ENCODE measurements around the gene SPHK1.

Gene SPHK1

DNA sequence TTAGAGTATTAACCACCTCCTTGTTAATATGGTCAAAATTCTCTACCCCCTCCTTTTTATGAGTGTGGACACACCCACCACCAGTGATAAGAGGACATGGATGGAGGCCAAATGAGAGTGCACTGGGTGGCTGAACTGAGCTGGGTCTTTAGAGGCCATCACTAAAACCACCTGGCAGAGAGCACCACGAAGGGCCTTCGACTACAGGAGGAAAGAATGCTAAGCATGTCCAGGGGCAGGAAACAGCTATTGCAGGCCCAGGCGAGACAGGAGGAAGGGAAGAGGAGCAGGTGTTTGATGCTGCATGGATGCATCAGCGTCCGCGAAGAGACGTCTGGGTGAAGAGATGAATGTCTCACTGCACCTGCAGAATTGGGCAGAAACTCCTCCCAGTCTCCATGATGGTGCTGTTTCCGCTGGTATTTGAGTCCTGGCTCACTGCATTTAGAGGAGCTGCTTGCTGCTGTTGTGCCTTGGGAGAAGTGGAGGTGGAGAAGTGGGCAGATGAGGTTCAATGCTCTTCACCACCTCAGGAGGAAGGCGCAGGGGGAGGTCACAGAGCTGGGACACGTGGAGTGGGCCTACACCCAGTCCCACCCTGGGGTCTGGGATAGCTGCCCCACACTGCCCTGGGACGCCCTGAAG lies 33.2 kb downstream of the SPHK1 start:
- no peak for TF ChIP-seq GATA2 (IDR thresholded peaks at IDR 0.05; ENCODE audit: low read depth, low read length)
- TF ChIP-seq GATA3 (IDR thresholded peaks at IDR 0.05; ENCODE audit: low read depth, low read length) = no peak

DNA sequence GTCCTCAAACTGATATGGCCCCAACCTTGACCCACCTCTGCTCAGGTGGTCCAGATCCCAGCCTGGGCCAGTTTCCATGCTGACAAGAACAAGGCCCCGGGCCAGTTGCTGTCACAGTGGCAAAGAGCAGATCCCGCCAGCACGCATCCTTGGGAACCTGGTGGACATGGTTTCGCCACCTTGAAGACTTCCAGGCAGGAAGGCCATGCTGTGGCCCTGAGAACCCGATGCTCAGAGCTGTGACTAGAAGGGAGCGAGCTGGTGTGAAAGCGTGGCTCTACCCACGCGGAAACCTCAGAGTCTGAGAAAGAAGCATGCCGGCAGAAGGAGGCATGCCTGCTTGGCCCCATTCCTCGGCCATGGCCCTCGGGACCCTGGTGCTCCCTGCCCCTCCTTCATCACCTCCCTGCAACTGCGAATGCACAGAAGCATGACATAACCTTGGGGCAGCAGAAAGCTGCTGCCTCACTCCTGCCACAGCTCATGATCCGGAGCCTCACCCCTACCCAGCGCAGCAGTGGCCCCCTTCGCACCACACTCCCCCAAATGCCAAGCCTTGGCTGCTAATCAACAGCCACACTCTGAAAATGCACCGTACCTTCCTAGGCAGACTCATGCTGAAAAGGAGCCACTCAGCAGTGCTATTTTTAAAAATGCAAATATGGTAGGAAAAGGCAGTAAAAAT lies 35.3 kb downstream of the SPHK1 start:
- TF ChIP-seq GATA2 (IDR thresholded peaks at IDR 0.05; ENCODE audit: low read depth, low read length) (no peak), GATA3 (IDR thresholded peaks at IDR 0.05; ENCODE audit: low read depth, low read length) (no peak)

DNA sequence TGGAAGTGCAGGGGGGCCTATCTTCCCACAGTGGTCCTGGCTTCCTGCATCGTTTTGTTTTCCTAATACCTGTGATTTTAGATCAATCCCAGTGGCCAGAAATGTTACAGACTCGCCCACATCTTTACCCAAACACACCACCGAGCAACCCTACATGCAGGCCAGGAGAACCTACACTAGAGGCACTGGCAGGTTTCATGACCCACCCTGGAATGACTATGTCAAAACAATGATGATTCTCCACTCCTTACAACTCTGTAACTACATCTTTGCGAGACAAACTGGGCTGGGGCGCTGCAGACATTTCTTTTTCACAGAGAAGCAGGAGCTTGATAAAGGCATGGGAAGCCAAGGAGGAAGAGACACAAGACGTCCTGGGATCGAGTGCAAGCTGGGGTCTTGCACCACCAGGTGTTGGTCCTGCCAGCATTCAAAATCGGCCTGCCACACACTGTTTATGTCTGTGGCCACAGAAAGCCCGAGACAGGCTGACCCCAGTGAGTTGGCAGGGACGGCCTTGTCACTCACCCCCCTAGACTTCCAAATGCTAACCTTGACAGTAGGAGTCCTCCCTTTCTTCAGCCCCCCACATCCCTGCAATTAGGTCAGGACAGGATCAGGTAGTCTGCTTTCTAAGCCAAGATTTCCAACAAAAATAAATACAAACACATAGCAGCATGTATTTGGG lies 36.1 kb downstream of the SPHK1 start:
- no peak for TF ChIP-seq GATA3 (IDR thresholded peaks at IDR 0.05; ENCODE audit: low read depth, low read length)
- no peak for TF ChIP-seq GATA2 (IDR thresholded peaks at IDR 0.05; ENCODE audit: low read depth, low read length)

DNA sequence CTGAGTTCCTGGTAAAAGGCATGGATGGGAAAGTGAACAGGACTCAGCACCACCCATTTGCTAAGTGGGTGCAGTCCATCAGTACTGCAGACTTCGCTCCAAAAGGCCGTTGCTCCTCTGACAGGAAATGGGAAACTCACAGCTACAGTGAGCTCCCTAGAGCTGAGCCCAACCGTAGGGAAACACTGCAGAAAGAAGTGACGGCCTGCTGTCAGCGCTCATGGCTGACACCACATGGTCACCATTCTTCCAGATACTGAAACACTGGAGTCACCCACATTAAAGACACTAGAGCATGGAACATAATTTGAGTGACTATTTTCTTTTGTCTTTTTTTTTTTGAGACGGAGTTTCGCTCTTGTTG lies 36.6 kb downstream of the SPHK1 start:
- TF ChIP-seq GATA3 (IDR thresholded peaks at IDR 0.05; ENCODE audit: low read depth, low read length) (no peak), GATA2 (IDR thresholded peaks at IDR 0.05; ENCODE audit: low read depth, low read length) (no peak)

DNA sequence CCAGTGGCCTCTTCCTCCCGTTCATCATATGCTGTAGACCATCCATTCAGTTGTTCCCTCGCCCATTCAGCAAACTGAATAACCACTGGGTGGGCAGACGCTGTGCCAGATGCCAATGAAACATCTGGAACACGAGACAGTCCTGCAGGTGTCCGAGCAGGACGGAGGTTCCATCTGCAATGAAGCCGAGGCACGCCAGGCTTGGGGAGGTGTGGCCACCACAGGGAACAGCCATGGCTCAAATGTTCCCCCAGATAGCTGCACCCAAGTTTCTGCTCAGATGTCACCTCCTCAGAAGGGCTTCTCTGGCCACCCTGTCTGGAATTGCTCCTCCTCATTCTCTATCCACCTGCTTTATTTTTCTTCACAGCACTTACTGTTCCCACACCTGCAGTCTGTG lies 38.0 kb downstream of the SPHK1 start:
- no peak for TF ChIP-seq GATA3 (IDR thresholded peaks at IDR 0.05; ENCODE audit: low read depth, low read length)
- TF ChIP-seq GATA2 (IDR thresholded peaks at IDR 0.05; ENCODE audit: low read depth, low read length) = no peak

DNA sequence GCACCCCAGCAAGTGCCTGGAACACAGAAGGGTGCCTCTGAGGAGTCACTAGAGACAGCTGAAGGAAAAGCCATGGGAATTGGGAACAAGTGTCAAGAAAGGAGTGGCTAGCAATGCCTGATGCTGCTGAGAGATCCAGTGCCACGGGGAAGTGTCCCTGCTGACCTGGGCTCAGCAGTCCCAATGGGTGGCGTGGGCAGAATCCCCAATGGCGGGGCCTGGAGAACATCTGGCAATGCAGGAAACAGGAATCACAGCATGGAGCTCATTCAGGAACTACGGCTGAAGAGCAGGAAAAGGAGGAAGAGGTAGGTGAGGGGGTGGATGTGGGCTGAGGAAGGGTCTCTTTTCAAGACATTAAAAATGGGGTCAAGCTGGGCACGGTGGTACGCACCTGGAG lies 38.5 kb downstream of the SPHK1 start:
- TF ChIP-seq GATA2 (IDR thresholded peaks at IDR 0.05; ENCODE audit: low read depth, low read length) = no peak
- no peak for TF ChIP-seq GATA3 (IDR thresholded peaks at IDR 0.05; ENCODE audit: low read depth, low read length)

DNA sequence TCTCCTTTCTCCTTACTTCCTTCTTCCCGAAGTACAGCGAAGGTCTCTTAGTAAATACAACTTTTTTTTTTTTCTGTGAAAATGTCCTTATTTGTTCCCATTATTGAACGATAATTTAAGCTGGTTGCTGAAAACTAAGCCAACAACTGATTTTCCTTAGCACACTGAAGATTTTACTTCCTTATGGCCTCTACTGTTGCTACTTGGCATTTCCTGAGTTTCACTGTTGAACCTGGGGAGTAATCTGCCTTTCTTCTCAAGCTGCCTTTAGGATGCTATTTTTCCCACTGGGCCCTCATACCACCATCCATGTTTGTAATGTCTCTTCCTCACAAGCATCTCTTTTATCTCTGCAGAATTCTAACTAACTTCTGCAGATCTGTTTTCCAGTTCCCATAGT lies 42.4 kb downstream of the SPHK1 start:
- TF ChIP-seq GATA3 (IDR thresholded peaks at IDR 0.05; ENCODE audit: low read depth, low read length) = no peak
- TF ChIP-seq GATA2 (IDR thresholded peaks at IDR 0.05; ENCODE audit: low read depth, low read length) = no peak

DNA sequence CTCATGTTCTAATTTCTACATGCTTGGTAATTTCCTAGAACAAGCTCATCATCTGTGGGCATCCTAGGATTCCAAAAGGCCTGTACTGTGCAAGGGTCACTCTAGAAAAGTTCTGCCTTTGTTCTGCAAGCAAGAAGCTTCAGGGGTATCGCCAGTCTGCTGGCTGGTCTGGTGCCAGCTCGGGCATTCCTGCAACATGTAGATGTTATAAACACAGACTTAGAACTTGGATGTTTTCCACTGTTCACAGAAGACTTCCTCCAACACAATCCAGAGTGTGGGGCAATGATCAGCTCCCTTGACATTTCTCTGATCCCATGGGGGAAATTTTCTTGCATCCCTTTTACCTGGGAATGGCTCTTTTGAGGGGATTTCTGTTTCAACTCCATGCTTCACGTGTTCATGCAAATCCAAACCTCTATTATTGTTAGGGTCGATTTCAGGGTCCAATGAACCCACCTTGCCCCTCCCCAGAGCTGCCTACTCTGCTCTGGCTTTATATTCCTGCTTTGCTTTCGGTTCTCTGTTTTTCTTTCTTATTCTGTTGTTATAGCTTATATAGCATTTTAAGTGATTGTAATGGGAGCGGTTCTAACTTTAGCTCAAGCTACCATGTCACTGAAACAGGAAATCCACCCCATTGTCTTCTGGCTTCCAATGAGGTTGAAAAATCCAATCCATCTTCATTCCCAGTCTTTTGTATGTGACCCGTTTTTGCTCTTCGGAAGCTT lies 43.3 kb downstream of the SPHK1 start:
- TF ChIP-seq GATA2 (IDR thresholded peaks at IDR 0.05; ENCODE audit: low read depth, low read length) (no peak), GATA3 (IDR thresholded peaks at IDR 0.05; ENCODE audit: low read depth, low read length) (no peak)

DNA sequence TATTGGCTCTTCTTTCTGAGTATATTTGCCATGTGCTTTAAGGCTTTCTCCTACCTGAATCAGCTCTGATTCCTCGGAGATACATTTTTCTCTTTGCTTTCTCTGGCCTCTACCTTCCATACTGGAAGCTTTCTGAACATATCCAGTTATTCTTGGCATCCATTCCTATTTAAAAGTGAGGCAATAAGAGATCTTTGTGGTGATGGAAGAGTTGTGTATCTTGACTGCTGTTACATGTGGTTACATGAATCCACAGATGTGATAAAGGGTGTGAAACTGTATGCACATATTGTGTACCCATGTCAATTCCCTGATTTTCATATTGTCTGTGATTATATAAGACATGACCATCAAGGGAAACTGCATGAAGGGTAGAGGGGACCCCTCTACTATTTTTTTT lies 44.1 kb downstream of the SPHK1 start:
- TF ChIP-seq GATA3 (IDR thresholded peaks at IDR 0.05; ENCODE audit: low read depth, low read length) (no peak), GATA2 (IDR thresholded peaks at IDR 0.05; ENCODE audit: low read depth, low read length) (no peak)

DNA sequence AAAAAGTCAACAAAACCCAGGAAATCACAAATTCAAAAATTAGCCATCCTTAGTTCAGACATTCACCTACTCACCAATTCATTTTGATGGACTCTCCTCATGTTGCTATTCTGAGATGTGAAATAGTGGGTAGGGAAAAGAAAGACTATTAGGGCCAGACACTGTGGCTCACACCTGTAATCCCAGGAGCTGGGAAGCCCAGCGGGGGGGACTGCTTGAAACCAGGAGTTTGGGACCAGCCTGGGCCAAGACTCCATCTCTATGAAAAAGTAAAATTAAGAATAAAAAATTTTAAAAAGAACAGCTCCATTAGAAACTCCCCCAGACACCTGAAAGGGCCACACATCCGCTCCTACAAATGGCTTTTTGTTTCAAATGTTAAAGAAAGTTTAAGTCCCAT lies 47.1 kb downstream of the SPHK1 start:
- TF ChIP-seq GATA3 (IDR thresholded peaks at IDR 0.05; ENCODE audit: low read depth, low read length) = no peak
- TF ChIP-seq GATA2 (IDR thresholded peaks at IDR 0.05; ENCODE audit: low read depth, low read length) = no peak

DNA sequence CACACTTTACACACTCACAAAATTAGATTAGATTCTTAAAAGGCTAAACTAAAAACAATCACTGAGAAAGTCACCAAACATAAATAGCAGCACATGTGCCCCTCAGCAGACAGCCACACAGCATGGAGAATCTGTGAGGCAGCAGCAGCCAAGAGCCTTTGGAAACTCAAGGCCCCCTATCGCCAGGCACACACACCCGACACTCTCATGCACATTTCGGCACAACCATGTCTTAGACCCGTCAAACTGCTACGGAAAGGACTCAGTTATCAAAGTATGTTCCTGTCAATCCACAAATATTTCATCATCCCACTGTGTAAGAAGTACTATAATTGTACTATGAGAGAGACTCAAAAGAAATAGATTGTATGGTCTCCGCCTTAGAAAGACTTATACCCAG lies 47.6 kb downstream of the SPHK1 start:
- TF ChIP-seq GATA2 (IDR thresholded peaks at IDR 0.05; ENCODE audit: low read depth, low read length) (no peak), GATA3 (IDR thresholded peaks at IDR 0.05; ENCODE audit: low read depth, low read length) (no peak)

DNA sequence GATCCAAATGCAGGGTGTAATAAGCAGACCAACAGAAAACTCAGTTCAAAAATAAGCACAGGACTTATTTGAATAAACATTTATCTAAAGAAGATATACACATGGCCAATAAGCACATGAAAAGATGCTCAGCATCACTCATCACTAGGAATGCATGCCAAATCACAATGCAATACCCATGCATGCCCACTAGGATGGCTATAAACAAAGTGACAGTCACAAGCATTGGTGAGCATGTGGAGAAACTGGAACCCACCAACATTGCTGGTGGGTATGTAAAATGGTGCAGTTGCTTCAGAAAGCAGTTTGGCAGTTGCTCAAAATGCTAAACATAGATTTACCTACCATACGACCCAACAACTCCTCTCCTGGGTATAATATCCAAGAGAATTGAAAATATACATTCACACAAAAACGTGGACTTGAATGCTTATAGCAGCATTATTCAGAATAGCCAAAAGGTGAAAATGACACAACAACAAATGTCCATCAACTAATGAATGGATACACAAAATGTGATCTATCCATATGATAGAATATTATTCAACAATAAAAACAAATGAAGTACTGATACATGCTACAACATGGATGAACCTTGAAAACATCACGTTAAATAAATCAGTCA lies 48.4 kb downstream of the SPHK1 start:
- TF ChIP-seq GATA3 (IDR thresholded peaks at IDR 0.05; ENCODE audit: low read depth, low read length) = no peak
- no peak for TF ChIP-seq GATA2 (IDR thresholded peaks at IDR 0.05; ENCODE audit: low read depth, low read length)

DNA sequence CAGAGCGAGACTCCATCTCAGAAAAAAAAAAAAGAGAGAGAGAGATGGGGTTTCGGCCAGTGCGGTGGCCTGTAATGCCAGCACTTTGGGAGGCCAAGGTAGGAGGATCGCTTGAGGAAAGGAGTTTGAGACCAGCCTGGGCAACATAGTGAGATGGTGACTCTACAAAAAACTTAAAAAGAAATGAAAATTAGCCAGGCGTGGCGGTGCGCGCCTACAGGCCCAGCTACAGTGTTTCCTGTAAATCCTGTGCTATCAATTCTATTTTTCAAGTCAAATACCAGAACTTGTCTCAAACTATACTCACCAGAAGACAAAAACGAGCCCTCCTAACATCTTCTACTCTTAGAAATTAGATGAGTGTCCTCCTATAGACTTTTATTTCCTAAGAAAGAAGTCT lies 49.3 kb downstream of the SPHK1 start:
- TF ChIP-seq GATA3 (IDR thresholded peaks at IDR 0.05; ENCODE audit: low read depth, low read length) = no peak
- TF ChIP-seq GATA2 (IDR thresholded peaks at IDR 0.05; ENCODE audit: low read depth, low read length) = no peak

DNA sequence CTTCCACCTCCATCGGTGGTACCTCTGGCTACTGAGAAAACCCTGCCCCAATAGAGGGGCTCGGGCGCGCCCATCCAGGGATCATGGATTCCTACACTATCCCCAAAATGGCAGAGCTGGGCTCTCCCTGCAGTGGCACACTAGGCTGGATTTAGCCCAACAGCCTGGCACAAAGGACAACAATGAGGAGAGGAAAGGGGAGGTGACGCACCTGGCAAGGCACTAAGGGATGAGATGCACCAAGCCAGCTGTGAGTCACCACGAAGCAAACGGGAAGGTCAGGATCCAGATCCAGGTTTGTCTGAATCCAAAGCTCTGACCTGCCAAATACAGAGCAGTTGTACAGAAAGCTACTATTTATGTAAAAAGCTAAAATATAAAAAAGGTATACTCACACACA lies 50.5 kb downstream of the SPHK1 start:
- no peak for TF ChIP-seq GATA3 (IDR thresholded peaks at IDR 0.05; ENCODE audit: low read depth, low read length)
- TF ChIP-seq GATA2 (IDR thresholded peaks at IDR 0.05; ENCODE audit: low read depth, low read length) = no peak
